ENCODE measurements around the gene SYTL3.

The SYTL3 gene

GRCh38 chr6:158810155-158811095 is 160.6 kb downstream of the SYTL3 start:
- no peak for DNase-seq (ENCODE audit: low read depth)
- H3K4me3 ChIP-seq (ENCODE audit: control insufficient read depth, low read depth, low read length): no peak overlapping the region
- TF ChIP-seq CTCF (conservative IDR thresholded peaks at IDR 0.05; ENCODE audit: control insufficient read depth, insufficient read depth, low read depth, low read length): no peak

- TF ChIP-seq CTCF (conservative IDR thresholded peaks at IDR 0.05; ENCODE audit: control insufficient read depth, insufficient read depth, low read depth, low read length): no peak
- no peak for DNase-seq (ENCODE audit: low read depth)
- no peak overlapping the region for H3K4me3 ChIP-seq (ENCODE audit: control insufficient read depth, low read depth, low read length)
Measured at GRCh38 chr6:158812611-158813010, 162.8 kb downstream of the SYTL3 start.

- no peak overlapping the region for H3K4me3 ChIP-seq (ENCODE audit: control insufficient read depth, low read depth, low read length)
- no peak for DNase-seq (ENCODE audit: low read depth)
- TF ChIP-seq CTCF (conservative IDR thresholded peaks at IDR 0.05; ENCODE audit: control insufficient read depth, insufficient read depth, low read depth, low read length): no peak
Measured at GRCh38 chr6:158813032-158813431, 163.2 kb downstream of the SYTL3 start.

All from fibroblast of mammary gland (primary cell).